Stomach (tissue), 9 donors: Measurements from ENCODE around the gene GSE1. TPM values are rescaled to one million over a fixed set of nuclear protein-coding genes. Genes with fewer than 3 reads are reported as not detected.
A peak's percentile ranks its signal among the peaks of the same experiment; 100 is the strongest.

Source experiments
- DNase-seq, 2 donors: peaks; one replicate each; pipeline versions ENCODE4 v3.0.0 to v3.0.0-alpha.2; 2013 to 2019
- H3K27ac ChIP-seq, 5 donors: fragments of 200-600 bp in 4 of 5; sonication (generic) in 4 of 5; one replicate each; pipeline ENCODE4 v1.5.1; 2013 to 2019; ENCODE audit warnings: mild to moderate bottlenecking in 1 of 5, moderate library complexity in 1 of 5
- H3K27me3 ChIP-seq, 3 donors: fragments of 200-600 bp; sonication (generic); one replicate each; pipeline ENCODE4 v1.5.1; 2017 to 2019; ENCODE audit warnings: mixed run types in 1 of 3
- H3K36me3 ChIP-seq, 4 donors: fragments of 200-600 bp; sonication (generic); 1 replicate in 3 of 4; 2 replicates in 1 of 4; pipeline ENCODE4 v1.5.1; 2016 to 2019
- H3K4me1 ChIP-seq, 4 donors: fragments of 200-600 bp; sonication (generic); one replicate each; pipeline ENCODE4 v1.5.1; 2016 to 2019
- H3K4me3 ChIP-seq, 4 donors: fragments of 200-600 bp; sonication (generic) in 3 of 4; one replicate each; pipeline ENCODE4 v1.5.1; 2016 to 2019; ENCODE audit warnings: mild to moderate bottlenecking in 1 of 4
- H3K9me3 ChIP-seq, 4 donors: fragments of 200-600 bp; sonication (generic); one replicate each; pipeline ENCODE4 v1.5.1; 2016 to 2019
- CTCF ChIP-seq, 7 experiments: fragments of 450-650 bp in 4 of 7; fragments of 200-600 bp in 3 of 7; sonication (generic) in 3 of 7; IDR thresholded peaks; one replicate each; pipeline ENCODE4 v1.5.1; 2016 to 2019; ENCODE audit warnings: antibody characterized with exemption in 7 of 7, control low read depth in 2 of 7, mild to moderate bottlenecking in 1 of 7
- EP300 ChIP-seq: sonication (generic); formaldehyde crosslinking; IDR thresholded peaks from one replicate; pipeline ENCODE4 v1.6.1; 2017; ENCODE audit warnings: antibody characterized with exemption
- POLR2A ChIP-seq, 4 donors: fragments of 450-650 bp; IDR thresholded peaks; one replicate each; pipeline ENCODE4 v1.6.1; 2016; ENCODE audit warnings: antibody characterized with exemption in 4 of 4, control low read depth in 2 of 4, mild to moderate bottlenecking in 1 of 4, moderate library complexity in 1 of 4
- POLR2AphosphoS5 ChIP-seq, 3 donors: sonication (generic); formaldehyde crosslinking; IDR thresholded peaks; one replicate each; pipeline ENCODE4 v1.6.1; 2016; ENCODE audit warnings: antibody characterized with exemption in 3 of 3
- WGBS, 5 donors: extraction: QIAGEN DNeasy Blood & Tissue Kit in 3 of 5; methylation state at CpG; one replicate each; pipeline versions ENCODE4 v1.1.5 to v1.1.7; 2013 to 2018; 5-methylcytosine and 5-hydroxymethylcytosine counted together
- intact Hi-C: fragments of 100-400 bp; cut with DNase I; formaldehyde crosslinking; loops from one replicate; pipeline ENCODE4 v1.15.1; 2023; ENCODE audit warnings: low total_unique reads
- polyA plus RNA-seq, 3 donors: library from polyadenylated mRNA; stranded (reverse); fragments of 200-250 nt; gene quantifications; one replicate each; pipeline ENCODE4 v1.2.3, GENCODE V29; 2013
- total RNA-seq, 5 donors: library from RNA; depleted of rRNA; stranded (reverse); fragments of >200 nt; gene quantifications; one replicate each; pipeline versions ENCODE4 v1.1.0 to v1.2.3, GENCODE V29; 2014 to 2016
- donor health status: healthy with polysubstance abuse.
- donor health status: Bipolar disorder and iron deficiency.
- donor health status: healthy.

GSE1 gene
- total and polyA plus RNA-seq, 8 donors: 11.8 to 294 (median 93.0) TPM

- H3K36me3 ChIP-seq: peaks cover 10 to 40% (median 33%) of the 10 kb centered on the region in 4 donors
- 78 to 93% (median 85%) methylated on average over 8 to 26 of the region's 26 CpGs for WGBS, 5 donors
- H3K4me3 ChIP-seq: no peak overlapping the region
- no peak overlapping the region for H3K27ac ChIP-seq
- H3K9me3 ChIP-seq: no peaks in the 10 kb centered on the region
- no peak for TF ChIP-seq POLR2A (IDR thresholded peaks at IDR 0.05)
- TF ChIP-seq POLR2AphosphoS5 (IDR thresholded peaks at IDR 0.05): no peak
- no peak for TF ChIP-seq CTCF (IDR thresholded peaks at IDR 0.05)
- intact Hi-C loops: no loop called here
- no peaks in the 10 kb centered on the region for H3K27me3 ChIP-seq
- no peak for DNase-seq
- peaks cover 42 to 77% (median 66%) of the 10 kb centered on the region in 4 donors for H3K4me1 ChIP-seq
Measured at GRCh38 chr16:85648070-85648714, 35.1 kb downstream of the GSE1 start.

GRCh38 chr16:85648805-85649204 is 35.7 kb downstream of the GSE1 start:
- no peak for DNase-seq
- WGBS, 5 donors: 73 to 85% (median 77%) methylated on average over 13 to 14 of the region's 14 CpGs
- Histone ChIP-seq H3K4me1 (peaks cover 42 to 77% (median 66%) of the 10 kb centered on the region in 4 donors), H3K27me3 (no peaks in the 10 kb centered on the region), H3K4me3 (no peak overlapping the region), H3K9me3 (no peaks in the 10 kb centered on the region), H3K36me3 (peaks cover 13 to 42% (median 35%) of the 10 kb centered on the region in 4 donors), H3K27ac (peak overlapping the region in 1 of 5 donors; percentile 86)
- TF ChIP-seq CTCF (IDR thresholded peaks at IDR 0.05) (no peak), POLR2AphosphoS5 (IDR thresholded peaks at IDR 0.05) (no peak), EP300 (no peak), POLR2A (IDR thresholded peaks at IDR 0.05) (no peak)
- intact Hi-C loops: no loop called here

GRCh38 chr16:85649411-85650134 is 36.5 kb downstream of the GSE1 start:
- DNase-seq: no peak
- H3K36me3 ChIP-seq: peaks cover 21 to 49% (median 43%) of the 10 kb centered on the region in 4 donors
- no peaks in the 10 kb centered on the region for H3K9me3 ChIP-seq
- intact Hi-C loops: no loop called here
- 79 to 92% (median 80%) methylated on average over 7 to 16 of the region's 16 CpGs for WGBS, 5 donors
- H3K4me3 ChIP-seq: no peak overlapping the region
- H3K27ac ChIP-seq: peak overlapping the region in 2 of 5 donors; percentile 38 to 86
- H3K27me3 ChIP-seq: no peaks in the 10 kb centered on the region
- H3K4me1 ChIP-seq: peaks cover 37 to 77% (median 63%) of the 10 kb centered on the region in 4 donors
- no peak for TF ChIP-seq POLR2A (IDR thresholded peaks at IDR 0.05)

- intact Hi-C loops: no loop called here
- Histone ChIP-seq H3K9me3 (no peaks in the 10 kb centered on the region), H3K27ac (peak overlapping the region in 3 of 5 donors; percentile 38 to 86 (median 43)), H3K36me3 (peaks cover 27 to 56% (median 50%) of the 10 kb centered on the region in 4 donors), H3K27me3 (no peaks in the 10 kb centered on the region), H3K4me1 (peaks cover 32 to 72% (median 56%) of the 10 kb centered on the region in 4 donors), H3K4me3 (no peak overlapping the region)
- no peak for DNase-seq
- 48 to 95% (median 90%) methylated on average over 15 to 39 of the region's 39 CpGs for WGBS, 5 donors
- TF ChIP-seq POLR2A (IDR thresholded peaks at IDR 0.05) (no peak), EP300 (no peak), CTCF (IDR thresholded peaks at IDR 0.05) (no peak), POLR2AphosphoS5 (IDR thresholded peaks at IDR 0.05) (no peak)
Measured at GRCh38 chr16:85650135-85650843, 37.2 kb downstream of the GSE1 start.
